Osteoblast (primary cell): ENCODE measurements around the gene MORN2. TPM values are rescaled to one million over a fixed set of nuclear protein-coding genes. Genes with fewer than 3 reads are reported as not detected.

Experiments
- DNase-seq: peaks from one replicate; pipeline ENCODE4 v3.0.0; 2011; ENCODE audit warnings: low spot score, mixed read lengths; ENCODE audit not compliant: insufficient read length; ENCODE audit errors: missing footprints
- H2AFZ ChIP-seq: 2 replicates; pipeline ENCODE4 v1.6.0; 2011; ENCODE audit warnings: mild to moderate bottlenecking, low read length
- H3K27ac ChIP-seq: 2 replicates; pipeline ENCODE4 v1.5.1; 2011; ENCODE audit warnings: mild to moderate bottlenecking, low read depth, low read length, moderate library complexity
- H3K27me3 ChIP-seq: 2 replicates; pipeline ENCODE4 v1.6.0; 2012; ENCODE audit warnings: mild to moderate bottlenecking, control low read depth, inconsistent platforms, low read length, moderate library complexity; ENCODE audit not compliant: insufficient read depth
- H3K36me3 ChIP-seq: 2 replicates; pipeline ENCODE4 v1.5.1; 2011; ENCODE audit warnings: mild to moderate bottlenecking, low read length, control low read depth, moderate library complexity; ENCODE audit not compliant: insufficient read depth
- H3K4me1 ChIP-seq: 2 replicates; pipeline ENCODE4 v1.5.1; 2011; ENCODE audit warnings: mild to moderate bottlenecking, low read length, control low read depth, moderate library complexity; ENCODE audit not compliant: insufficient read depth
- H3K4me2 ChIP-seq: 2 replicates; pipeline ENCODE4 v1.6.0; 2011; ENCODE audit warnings: mild to moderate bottlenecking, low read length; ENCODE audit not compliant: insufficient read depth
- H3K4me3 ChIP-seq: fragments of 200-600 bp; sonication (generic); 3 replicates; pipeline ENCODE4 v1.5.1; 2012; ENCODE audit warnings: mild to moderate bottlenecking, low read length, inconsistent platforms; ENCODE audit not compliant: insufficient read depth
- H3K79me2 ChIP-seq: 2 replicates; pipeline ENCODE4 v1.6.0; 2012; ENCODE audit warnings: mild to moderate bottlenecking, low read length, control low read depth, inconsistent platforms; ENCODE audit not compliant: insufficient read depth
- H3K9me3 ChIP-seq: 2 replicates; pipeline ENCODE4 v1.5.1; 2011; ENCODE audit warnings: low read depth, low read length, control low read depth
- H4K20me1 ChIP-seq: 2 replicates; pipeline ENCODE4 v1.6.0; 2012; ENCODE audit warnings: mild to moderate bottlenecking, low read length, control low read depth; ENCODE audit not compliant: insufficient read depth
- small RNA-seq: library from RNA; depleted of rRNA; stranded (forward); fragments of <200 nt; gene quantifications from one replicate; pipeline ENCODE3, GENCODE V24; 2012
- total RNA-seq: library from RNA; depleted of rRNA; stranded (reverse); fragments of >200 nt; gene quantifications from 2 replicates; pipeline ENCODE4 v1.2.3, GENCODE V29; 2012
- TF ChIP-seq, protein P1 (sequence below): IDR thresholded peaks from 2 replicates; pipeline ENCODE4 v1.5.1; 2011; ENCODE audit warnings: mild to moderate bottlenecking, low read depth, low read length, moderate library complexity; ENCODE audit errors: extremely low read depth

Gene MORN2
- total RNA-seq, 1 donor: 16.6 TPM

- Histone ChIP-seq H3K27me3 (no peaks in the 10 kb centered on the region), H3K4me3 (no peak overlapping the region), H3K27ac (no peak overlapping the region), H3K36me3 (no peaks in the 10 kb centered on the region), H3K9me3 (no peaks in the 10 kb centered on the region), H3K79me2 (no peaks in the 10 kb centered on the region), H3K4me2 (no peak overlapping the region), H4K20me1 (no peaks in the 10 kb centered on the region), H2AFZ (no peak overlapping the region), H3K4me1 (no peaks in the 10 kb centered on the region)
- DNase-seq: no peak
- TF ChIP-seq, protein P1, sequence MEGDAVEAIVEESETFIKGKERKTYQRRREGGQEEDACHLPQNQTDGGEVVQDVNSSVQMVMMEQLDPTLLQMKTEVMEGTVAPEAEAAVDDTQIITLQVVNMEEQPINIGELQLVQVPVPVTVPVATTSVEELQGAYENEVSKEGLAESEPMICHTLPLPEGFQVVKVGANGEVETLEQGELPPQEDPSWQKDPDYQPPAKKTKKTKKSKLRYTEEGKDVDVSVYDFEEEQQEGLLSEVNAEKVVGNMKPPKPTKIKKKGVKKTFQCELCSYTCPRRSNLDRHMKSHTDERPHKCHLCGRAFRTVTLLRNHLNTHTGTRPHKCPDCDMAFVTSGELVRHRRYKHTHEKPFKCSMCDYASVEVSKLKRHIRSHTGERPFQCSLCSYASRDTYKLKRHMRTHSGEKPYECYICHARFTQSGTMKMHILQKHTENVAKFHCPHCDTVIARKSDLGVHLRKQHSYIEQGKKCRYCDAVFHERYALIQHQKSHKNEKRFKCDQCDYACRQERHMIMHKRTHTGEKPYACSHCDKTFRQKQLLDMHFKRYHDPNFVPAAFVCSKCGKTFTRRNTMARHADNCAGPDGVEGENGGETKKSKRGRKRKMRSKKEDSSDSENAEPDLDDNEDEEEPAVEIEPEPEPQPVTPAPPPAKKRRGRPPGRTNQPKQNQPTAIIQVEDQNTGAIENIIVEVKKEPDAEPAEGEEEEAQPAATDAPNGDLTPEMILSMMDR: no peak
Observed at GRCh38 chr2:38922902-38923301, 47.1 kb downstream of the MORN2 start.

GRCh38 chr2:38925982-38926381 is 50.2 kb downstream of the MORN2 start:
- H3K4me3 ChIP-seq: no peak overlapping the region
- H2AFZ ChIP-seq: no peak overlapping the region
- no peaks in the 10 kb centered on the region for H3K79me2 ChIP-seq
- DNase-seq: no peak
- H3K27me3 ChIP-seq: no peaks in the 10 kb centered on the region
- no peaks in the 10 kb centered on the region for H3K9me3 ChIP-seq
- H3K27ac ChIP-seq: no peak overlapping the region
- TF ChIP-seq, protein P1: no peak
- no peak overlapping the region for H3K4me2 ChIP-seq
- H3K4me1 ChIP-seq: no peaks in the 10 kb centered on the region
- no peaks in the 10 kb centered on the region for H3K36me3 ChIP-seq
- H4K20me1 ChIP-seq: no peaks in the 10 kb centered on the region

- H3K4me3 ChIP-seq: no peak overlapping the region
- peaks cover 9% of the 10 kb centered on the region for H3K4me1 ChIP-seq
- H3K79me2 ChIP-seq: no peaks in the 10 kb centered on the region
- H3K9me3 ChIP-seq: no peaks in the 10 kb centered on the region
- no peak overlapping the region for H2AFZ ChIP-seq
- H4K20me1 ChIP-seq: no peaks in the 10 kb centered on the region
- H3K27me3 ChIP-seq: no peaks in the 10 kb centered on the region
- no peak for DNase-seq
- H3K36me3 ChIP-seq: no peaks in the 10 kb centered on the region
- no peak overlapping the region for H3K27ac ChIP-seq
- TF ChIP-seq, protein P1: no peak
- H3K4me2 ChIP-seq: no peak overlapping the region
Observed at GRCh38 chr2:38930600-38930999, 54.8 kb downstream of the MORN2 start.

Small RNAs within 50 kb of the gene (small RNA-seq; reads per million reads assigned to genes)
- not detected for gene RNU6-851P

Other genes starting within 250 kb of the MORN2 start
- 50.7 and 54.2 TPM in 2 replicates for gene GALM, start 209.9 kb upstream of the MORN2 start, total RNA-seq
- 46.3 and 48.1 TPM in 2 replicates for gene SRSF7, start 124.6 kb upstream of the MORN2 start, total RNA-seq
- 4.3 and 5.3 TPM in 2 replicates for gene GEMIN6, start 97.8 kb upstream of the MORN2 start, total RNA-seq
- gene DHX57, start within 50 bp of the MORN2 start, total RNA-seq: 19.5 and 28.0 TPM in 2 replicates
- gene ARHGEF33, start 13.9 kb downstream of the MORN2 start, total RNA-seq: 0.29 and 0.72 TPM in 2 replicates
- 21.8 and 28.6 TPM in 2 replicates for gene SOS1, start 245.1 kb downstream of the MORN2 start, total RNA-seq